ENCODE results near the gene PDE4D. TPM values are rescaled to one million over a fixed set of nuclear protein-coding genes. Genes with fewer than 3 reads are reported as not detected.
"Not testable (repeated sequence)": the region's sequence is repeated elsewhere in the genome, so short reads cannot be mapped to it uniquely, and the experiment has no call there.

Gene PDE4D
- total RNA-seq, 1 experiment from 2014 or later: 33.9 TPM

DNA sequence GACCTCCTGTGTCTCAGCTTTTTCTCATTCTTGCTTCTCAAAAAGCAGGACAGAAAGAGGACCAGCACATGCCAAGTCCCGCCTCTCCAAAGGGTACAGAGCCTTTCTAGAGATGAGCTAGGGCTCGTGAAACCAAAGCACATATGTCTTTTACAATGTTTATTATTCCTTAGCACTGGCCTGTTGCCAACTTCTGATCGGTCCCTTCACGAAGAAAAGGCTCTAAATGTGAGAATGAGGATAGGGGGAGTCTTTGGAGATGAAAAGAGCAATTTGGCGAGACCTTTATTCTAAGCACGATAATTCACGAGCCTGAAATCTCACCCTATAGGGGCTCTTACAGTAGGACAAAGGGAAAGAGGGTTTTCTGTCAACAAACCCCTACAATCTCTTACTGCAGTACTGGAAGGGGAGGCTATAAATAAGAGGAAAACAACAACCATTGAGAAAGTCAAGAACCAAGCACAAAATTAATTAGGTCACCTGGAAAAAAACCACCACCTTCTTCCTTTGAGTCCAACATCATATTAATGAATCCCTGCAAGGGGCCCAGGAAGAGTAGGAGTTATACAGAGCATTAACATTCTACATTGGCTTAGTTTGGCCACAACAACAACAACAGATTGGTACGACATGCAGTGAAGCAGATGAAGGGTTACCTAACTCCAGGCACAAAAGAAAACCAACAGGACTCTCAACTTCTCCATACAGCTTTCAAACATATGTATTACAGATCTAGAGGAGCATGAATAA, 309.5 kb downstream of the PDE4D start:
- DNase-seq (ENCODE audit: low read depth): no peak

DNA sequence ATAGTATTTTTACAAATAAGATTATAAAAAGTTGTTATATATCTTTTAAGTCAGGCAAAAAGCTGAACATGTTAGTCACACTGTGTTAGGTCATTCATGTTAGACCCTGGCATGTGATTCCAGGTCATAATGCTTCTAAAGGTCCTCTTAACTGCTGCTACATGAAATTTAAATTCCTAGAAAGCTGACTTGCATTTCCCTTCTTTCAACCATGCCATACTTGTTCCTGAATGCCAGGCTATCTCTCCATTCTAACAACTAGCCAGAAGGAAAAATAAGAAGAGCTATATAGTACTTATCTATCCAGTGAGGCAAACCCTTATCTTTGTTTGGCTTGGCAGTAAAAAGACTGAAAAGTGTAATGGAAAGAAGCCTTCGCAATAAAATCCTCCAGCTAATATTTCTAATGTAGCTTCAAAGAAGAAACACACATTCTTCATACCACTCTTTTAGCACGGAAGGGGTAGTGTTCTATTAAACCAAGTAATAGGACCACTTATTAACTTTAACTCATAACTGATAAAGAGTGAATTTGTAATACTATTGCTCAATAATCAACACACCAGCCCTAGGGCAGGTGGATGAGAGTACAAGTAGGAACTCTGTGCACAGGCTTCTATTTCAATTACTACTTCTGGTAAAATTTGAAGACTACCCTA, 310.2 kb downstream of the PDE4D start:
- DNase-seq (ENCODE audit: low read depth): no peak

DNA sequence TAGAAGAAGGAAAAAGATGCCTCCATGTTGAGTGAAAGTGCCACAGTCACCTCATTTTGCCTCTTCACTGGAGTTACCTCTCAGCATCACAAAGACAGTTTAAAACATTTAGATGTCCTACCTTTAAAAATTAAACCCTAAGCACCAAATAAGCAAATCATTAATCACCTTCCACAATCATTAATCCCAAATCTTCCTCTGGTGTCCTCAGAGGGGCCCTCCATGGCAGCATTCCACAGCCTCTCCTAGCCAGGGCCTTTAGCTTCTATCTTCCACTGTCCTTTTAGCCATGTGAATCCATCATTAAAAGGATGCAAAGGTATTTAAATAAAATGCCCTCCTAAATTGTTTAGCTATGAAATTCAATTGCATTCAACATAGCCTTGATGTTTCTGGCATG, 310.8 kb downstream of the PDE4D start:
- DNase-seq (ENCODE audit: low read depth): no peak

DNA sequence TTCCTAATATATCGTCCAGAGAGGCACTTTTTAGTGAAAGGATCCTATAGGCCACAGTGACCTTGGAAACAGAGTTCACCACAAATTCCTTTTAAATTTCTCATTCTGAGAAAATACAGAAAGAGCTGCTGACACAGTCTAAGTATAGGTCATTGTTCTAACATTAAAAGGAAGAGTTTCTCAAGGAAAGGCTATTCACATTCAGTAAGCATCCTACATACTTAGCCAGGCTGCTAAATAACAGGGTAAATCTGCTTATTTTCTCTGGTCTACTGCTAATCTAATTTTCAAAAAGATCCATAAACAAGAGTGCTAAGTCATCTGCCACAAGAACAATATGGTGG, 313.7 kb downstream of the PDE4D start:
- peak; percentile 42 for DNase-seq (ENCODE audit: low read depth)

DNA sequence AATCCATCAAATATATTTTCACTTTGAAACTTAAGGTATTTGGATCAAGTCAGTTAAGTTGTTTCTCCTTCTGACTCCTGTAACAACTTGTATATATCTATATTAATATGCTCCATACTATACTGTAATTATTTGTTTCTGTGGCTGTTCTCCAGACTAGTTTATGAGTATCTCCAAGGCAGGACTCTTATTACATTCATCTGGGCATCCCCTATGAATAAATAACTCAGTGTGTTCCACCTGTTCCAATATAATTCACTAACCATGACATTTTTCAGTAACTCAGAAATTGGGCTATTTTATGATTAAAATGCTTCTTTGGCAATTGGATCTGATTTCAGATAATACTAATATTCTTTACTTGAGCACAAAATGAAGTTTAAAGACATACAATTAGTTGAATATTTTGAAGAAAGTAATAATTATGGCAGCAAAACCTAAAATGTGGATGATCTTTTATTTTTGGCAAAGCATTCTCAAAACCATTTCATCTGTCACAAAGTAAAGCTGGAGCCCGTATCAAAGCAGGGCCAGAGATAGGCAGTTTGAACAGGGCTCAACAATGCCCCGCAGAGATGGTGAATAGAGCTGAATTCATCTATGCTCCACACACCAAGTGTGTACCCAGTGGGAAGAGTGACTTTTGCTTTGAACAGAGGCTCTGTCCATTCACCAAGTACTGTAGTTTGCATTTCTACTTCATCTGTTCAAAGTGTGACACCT, 314.3 kb downstream of the PDE4D start:
- DNase-seq (ENCODE audit: low read depth): peak; percentile 64

DNA sequence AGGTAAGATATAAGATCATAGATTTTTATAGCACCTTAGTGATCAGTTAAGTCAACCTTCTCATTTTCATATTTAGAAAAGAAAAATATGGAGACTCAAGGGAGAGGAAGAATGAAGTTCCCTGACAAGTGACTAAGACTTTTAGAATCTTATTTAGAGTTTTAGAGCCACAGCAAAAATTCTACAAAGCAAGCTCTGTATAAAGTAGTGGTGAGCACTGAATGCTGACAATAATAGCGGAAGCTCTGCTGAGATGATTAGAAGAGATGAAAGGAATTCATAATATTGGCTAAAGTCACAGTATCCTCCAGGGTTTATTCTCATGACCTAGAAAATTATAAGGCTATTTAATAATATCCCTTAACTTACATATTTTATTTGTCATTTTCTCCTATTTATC, 316.0 kb downstream of the PDE4D start:
- DNase-seq (ENCODE audit: low read depth): no peak

DNA sequence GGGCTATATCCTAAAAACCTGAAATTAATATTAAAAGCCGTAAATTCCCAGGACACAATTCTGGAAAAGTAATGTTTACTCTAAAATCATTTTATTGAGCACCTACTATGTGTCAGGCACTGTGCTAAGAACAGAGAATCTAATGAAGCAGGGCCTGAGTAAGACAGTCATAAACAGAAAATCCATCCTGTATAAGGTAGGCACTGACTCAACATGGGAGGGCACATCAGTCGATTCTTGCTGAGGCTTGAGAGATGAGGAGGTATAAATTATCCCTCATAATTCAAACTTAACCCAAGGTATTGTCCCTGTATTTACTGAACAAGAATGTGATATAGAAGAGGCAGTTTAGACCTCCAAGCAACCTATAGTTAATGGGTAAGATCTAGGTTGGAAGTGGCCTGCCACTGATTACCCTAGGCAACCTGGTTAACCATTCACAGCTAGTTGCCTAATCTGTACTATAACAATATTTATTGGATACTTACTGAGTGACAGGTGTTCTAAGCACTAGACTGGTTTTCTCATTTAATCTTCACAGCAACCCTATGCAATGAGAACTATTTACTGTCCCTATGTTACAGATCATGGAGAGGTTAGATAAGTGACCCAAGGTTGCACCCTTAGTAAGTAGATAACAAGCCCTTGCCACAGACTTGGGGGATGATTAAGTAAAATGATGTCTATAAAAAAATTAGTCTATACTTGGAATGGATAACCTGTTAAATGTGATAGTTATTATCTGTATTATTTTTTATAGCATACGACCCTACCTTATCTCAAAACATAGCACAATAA, 317.7 kb downstream of the PDE4D start:
- no peak for DNase-seq (ENCODE audit: low read depth)

DNA sequence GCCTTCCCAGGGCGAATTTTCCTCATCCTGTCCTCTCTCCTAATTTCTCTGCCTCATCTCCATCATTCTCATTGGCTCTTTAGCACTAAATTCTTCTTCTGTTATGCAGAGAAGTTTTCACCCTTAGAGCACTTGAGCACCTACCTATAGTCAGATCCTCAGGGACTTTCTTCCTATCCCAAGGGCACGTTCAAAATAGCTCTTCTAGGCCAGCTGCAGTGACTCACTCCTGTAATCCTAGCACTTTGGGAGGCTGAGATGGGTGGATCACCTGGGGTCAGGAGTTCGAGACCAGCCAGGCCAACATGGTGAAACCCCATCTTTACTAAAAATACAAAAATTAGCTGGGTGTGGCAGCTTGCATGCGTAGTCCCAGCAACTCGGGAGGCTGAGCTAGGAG, 320.0 kb downstream of the PDE4D start:
- DNase-seq (ENCODE audit: low read depth): not testable (repeated sequence)

DNA sequence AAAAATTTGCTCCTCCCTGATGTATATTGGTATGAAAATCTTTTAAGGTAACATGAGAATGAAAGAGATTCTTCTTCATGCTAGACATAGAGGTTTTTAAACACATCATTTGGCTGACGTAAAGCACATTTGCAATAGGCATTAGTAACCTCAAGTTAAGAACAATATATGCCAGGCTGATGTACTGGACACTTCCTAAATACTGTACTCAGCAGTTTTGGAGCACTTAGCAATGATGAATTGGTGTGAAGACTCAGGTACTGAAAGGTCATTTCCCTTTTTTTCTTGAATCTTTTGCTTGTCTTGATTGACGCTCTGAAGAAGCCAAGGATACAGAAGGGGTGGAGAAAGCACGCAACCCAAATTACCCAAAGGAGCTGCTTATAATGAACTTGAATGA, 322.5 kb downstream of the PDE4D start:
- DNase-seq (ENCODE audit: low read depth): no peak

DNA sequence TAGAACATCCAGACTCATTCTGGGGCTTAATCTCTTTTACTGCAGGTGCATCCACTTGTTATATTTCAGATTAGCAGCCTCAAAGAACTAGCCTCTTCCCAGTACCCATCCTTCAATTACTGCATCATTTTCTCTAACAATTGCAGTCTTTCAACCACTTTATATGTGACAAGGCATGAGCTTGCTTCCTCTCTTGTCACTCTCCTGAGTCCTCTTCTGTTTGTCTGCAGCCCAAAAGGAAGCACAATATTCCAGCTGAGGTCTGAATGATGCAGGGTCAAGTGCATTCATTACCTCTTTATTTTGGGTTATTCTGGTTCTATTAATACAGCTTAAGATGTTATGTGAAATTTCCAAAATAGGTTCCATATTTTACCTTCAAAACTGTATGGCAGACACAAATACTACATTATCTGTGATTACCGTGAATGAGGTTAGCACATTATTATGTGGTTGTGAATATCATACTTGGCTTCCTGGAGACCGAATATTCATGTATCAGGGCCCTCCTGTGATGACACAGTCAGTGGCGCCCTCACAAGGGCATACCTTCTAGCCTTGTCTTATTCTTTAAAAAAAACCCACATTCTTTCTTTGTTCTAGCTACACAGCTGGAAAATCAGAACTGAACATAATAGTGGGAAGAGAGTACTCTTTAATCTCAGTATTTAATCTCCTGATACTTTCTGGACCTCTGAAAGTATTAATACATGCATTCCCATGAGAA, 323.8 kb downstream of the PDE4D start:
- peak; percentile 33 for DNase-seq (ENCODE audit: low read depth)

DNA sequence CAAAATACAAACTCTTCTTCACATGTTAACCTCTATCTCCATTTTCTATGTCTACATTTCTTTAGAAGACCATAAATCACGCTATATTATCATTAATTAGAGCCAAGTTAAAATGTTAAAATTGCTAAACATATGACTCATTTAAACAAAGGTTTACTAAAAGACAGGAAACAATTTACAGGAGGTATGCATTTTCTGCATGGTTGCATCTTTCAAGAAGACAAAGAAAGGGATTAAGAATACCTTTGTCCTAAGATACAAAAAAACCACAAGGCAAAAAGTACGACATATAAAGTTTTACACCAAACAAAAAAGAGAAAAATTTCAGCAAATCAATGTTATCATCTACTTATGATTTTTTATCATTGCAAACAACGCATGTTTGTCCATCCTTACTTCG, 324.4 kb downstream of the PDE4D start:
- no peak for DNase-seq (ENCODE audit: low read depth)

DNA sequence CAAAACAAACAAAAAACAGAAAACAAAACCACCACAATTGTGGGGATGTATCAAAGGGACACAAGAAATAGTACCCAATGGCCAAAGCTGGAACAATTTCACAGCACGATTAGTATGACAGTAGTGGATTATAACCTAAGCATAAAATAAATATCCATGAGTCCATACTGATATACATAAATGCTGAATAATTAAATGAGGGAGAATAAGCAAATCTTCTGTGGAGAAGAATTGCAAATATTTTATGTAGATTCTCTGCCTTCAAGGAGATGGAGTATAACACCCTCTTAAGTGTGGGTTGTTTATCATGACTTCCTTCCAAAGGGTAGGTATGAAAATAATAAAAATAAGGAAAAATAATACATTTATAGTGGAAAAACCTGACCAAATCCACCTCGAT, 325.4 kb downstream of the PDE4D start:
- no peak for DNase-seq (ENCODE audit: low read depth)

DNA sequence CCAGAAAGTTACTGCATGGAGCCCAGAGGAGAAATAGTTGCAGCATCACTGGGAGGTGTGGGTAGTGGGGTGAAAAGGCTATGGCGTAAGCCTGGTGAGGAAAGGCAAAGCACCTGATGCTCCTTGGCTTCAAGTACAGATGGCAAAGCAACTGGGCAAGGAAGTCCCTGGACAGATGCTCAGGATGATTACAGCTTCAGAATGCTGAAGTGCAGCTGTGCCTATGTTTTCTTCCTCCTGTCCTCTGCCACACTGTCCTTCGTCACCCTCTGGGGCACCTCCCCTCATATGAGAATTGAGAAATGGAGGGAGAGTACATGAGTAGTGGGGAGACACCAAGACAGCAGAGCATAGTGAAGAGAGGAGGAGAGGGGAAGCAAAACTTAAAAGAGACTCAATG, 328.0 kb downstream of the PDE4D start:
- no peak for DNase-seq (ENCODE audit: low read depth)

DNA sequence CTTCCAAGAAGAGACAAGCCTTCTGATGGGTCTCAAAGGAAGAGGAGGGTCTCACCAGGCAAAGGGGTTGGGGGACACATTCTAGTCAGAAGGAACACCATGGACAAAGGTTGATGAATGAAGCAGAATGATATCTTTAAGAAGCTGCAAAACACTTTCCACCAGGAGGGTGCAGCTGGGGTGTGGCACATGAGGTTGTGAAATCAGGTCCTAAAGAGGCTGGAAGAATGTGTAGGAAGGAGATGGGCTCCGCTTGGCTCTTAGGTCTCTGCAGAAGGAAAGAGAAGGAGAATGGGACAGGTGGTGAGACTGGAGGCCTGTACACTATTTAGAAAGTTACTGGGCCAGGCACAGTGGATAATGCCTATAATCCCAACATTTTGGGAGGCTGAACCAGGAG, 328.6 kb downstream of the PDE4D start:
- DNase-seq (ENCODE audit: low read depth): no peak

DNA sequence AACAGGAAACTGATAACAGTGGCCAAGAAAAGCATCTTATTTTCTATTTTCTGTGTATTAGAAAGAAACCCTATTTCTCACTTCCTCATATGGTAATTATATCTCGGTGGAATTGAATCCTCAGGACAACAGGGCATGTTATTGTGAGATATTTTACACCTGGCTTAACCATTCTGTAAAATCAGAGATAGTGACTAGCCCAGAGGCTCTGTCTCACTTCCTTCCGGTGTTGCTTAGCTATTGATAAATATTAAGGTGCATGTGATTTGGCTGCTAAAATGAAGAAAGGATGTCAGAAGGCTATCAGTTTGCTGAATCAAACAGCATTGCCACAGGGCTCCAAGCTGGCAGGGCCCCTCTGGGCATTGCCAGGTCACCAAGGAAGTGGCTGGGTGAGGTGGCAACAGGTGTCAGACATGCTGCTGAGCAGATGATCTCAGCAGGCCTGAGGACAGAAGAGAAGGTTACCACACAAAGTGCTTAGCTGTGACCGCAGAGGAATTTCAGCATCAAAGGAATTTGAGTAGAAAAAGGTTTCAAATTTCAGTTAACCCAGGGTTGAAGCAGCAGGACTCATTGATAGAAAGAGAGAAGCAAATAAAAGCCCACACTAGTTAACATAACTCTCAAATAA, 330.7 kb downstream of the PDE4D start:
- DNase-seq (ENCODE audit: low read depth): peak; percentile 95

DNA sequence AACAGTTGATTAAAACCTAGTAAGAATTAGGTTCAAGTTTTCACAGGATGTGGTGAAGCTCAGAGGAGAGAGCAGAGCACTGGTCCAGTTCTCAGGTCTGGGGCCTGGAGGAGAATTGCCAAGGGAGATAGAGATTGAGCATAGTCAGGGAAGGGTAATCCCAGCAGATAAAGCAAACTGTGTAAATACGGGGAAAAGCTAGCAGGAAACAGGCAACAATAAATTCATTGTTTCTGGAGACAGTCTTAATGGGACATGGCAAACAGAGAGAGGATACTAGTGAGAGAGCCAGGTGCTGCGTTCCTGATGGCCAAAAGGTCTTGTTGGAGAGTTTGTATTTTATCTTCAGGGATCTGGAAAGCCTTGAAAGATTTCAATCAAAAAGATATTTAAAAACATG, 333.0 kb downstream of the PDE4D start:
- DNase-seq (ENCODE audit: low read depth): no peak

DNA sequence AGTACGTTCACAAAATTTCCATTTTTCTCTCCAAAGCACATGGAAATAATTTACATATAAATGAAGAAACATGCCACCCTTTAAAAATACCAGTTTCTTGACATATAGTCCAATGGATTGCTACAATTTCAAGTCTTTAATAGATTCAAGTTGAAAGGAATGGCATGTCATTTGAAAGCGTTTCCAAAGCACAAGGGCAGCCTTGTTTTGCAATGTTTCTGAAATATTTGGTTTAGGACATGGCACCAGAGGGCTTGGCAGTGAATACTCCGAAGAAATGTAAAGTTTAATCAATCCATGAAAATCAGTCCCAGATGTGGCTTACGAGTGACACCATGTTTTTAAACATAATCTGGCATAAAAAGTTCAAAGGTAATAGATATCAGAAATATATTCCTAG, 333.7 kb downstream of the PDE4D start:
- DNase-seq (ENCODE audit: low read depth): no peak

DNA sequence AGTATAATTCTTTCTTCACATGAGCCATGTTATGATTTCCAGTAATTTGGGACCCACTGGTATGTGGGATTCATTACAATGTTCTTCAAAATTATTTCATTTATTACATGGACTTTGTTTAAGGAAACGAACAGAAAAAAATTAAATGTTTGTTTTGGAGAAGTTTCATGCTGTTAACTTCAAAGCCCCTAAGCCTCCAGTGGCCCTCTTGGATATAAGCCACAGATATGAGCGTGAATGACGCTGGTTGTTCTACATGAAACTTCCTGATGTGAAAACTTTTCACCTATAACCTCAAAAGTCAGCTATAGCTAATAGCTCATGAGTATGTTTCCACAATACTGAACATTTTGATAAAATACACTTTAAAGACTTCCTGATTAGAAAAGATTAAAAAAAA, 334.2 kb downstream of the PDE4D start:
- DNase-seq (ENCODE audit: low read depth): no peak

DNA sequence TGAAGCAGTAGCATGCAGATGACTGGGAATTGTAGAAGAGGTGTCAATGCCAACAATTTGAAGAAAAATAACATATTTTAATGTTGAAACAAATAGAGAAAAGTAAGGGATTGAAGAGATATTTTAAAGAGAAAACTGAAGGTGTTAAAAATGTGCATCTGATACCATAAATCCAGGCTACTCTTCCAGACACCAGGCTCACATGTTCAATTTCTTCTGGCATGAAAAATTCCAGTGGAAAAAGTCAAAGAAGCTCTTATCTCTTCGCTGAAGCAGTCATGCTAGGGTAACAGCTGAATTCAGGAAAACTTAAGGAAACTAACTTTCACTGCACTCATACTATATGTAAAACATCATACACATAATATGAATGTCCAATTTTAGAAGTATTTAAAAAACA, 335.0 kb downstream of the PDE4D start:
- no peak for DNase-seq (ENCODE audit: low read depth)

DNA sequence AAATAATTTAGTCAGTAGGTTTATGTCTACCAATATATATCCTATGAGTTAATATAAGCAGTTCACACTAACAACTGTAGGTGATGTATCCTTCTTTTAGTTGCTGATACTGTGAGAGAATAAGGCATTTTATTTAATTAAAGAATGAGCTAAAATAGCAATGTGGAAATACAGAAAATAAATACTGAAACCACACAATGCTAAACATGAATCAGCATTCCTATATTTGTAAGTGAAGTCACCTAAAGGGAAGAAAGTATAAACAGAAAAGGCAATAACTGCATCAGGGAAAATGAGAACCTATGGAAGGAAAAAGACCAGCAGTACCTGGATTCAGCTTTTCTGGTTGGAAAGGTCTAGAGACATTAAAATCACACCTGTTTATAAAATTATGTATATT, 336.0 kb downstream of the PDE4D start:
- no peak for DNase-seq (ENCODE audit: low read depth)

DNA sequence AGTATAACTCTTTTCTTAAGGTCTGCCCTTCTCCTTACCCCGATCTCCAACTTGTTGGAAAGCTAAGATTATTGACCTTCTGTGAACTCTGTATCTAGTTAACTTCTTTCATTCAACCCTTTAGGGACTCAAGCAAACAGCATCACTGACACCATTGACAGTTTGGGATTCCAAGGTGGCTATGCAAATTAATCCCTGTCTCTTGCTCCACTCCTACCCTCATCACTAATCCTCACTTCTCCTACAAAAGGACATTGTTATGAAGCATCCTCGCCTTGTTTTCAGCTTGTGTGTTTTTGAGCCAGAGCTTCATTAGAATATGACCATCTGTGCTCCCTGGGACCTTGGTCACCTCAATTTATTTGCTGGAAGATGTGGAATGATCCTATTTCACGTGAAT, 337.9 kb downstream of the PDE4D start:
- no peak for DNase-seq (ENCODE audit: low read depth)

Measured in LHCN-M2 (cell line).